Measurements from ENCODE around the gene UROS. TPM values are rescaled to one million over a fixed set of nuclear protein-coding genes. Genes with fewer than 3 reads are reported as not detected.

Gene UROS
- total RNA-seq, 4 donors from 2014 or later: 30.6 to 39.8 (median 39.3) TPM

DNA sequence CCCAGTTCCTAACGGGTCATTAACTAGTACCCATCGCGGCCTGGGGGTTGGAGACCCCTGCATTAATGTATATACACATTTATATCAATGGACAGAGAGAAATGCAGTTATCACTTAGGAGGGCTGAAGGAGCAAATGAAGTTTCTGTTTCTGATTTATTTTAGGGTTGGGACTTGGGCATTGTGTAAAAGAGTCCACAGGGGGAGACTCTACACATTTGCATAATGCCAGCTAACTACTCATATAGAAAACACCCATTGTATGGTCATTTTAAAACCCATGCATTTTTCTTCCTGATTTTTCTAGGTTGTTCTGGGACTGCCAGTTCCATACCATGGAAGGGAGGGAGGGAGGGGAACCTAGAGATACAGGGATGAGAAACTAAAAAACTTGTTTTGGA, 23.8 kb upstream of the UROS start:
- DNase-seq (ENCODE audit: low spot score) (no peak), ATAC-seq (ENCODE audit: low FRiP score) (no peak)
- TF ChIP-seq, protein P1, sequence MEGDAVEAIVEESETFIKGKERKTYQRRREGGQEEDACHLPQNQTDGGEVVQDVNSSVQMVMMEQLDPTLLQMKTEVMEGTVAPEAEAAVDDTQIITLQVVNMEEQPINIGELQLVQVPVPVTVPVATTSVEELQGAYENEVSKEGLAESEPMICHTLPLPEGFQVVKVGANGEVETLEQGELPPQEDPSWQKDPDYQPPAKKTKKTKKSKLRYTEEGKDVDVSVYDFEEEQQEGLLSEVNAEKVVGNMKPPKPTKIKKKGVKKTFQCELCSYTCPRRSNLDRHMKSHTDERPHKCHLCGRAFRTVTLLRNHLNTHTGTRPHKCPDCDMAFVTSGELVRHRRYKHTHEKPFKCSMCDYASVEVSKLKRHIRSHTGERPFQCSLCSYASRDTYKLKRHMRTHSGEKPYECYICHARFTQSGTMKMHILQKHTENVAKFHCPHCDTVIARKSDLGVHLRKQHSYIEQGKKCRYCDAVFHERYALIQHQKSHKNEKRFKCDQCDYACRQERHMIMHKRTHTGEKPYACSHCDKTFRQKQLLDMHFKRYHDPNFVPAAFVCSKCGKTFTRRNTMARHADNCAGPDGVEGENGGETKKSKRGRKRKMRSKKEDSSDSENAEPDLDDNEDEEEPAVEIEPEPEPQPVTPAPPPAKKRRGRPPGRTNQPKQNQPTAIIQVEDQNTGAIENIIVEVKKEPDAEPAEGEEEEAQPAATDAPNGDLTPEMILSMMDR (IDR thresholded peaks at IDR 0.05): no peak

DNA sequence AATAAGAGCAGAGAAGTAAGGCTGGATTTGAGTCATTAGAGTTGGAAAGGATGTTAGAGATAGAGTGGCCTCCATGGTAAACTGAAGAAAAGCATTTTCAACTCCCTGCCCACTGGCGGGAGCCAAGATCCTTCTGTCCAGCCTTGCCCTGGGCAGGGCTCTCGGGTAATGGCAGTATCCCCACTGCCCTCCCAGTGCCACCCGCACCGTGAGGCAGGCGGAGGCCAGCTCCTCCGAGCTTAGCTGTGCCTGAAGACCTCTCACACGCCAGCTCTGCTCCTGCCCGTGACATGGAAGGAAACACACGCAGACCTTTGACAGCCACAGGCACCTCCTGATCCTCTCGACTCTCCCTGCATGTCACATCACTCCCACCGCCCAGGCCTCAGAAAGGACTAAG, 22.6 kb upstream of the UROS start:
- DNase-seq (ENCODE audit: low spot score) (no peak), ATAC-seq (ENCODE audit: low FRiP score) (no peak)
- TF ChIP-seq, protein P1 (IDR thresholded peaks at IDR 0.05): no peak

DNA sequence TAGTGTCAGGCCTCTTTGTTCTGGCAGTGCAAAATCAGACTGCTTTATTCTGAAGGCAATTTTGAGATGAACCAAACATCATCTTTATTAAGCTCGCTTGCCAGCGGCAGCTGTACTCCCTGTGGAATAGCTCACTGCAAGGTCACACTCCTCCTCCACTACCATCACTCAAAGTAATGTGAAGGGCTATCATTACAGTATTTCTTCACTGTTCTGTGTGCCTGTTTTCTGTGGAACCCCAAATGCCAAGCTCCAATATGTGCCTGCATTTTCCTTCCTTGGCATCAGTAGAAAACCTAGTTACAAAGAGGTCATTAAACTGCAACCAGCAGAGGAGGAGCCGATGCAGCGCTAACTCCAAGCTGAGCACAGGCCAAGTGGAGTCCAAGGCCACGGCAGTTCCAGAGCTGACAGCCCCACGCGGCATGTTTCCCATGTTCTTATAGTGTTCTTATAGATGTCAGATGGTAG, 21.7 kb upstream of the UROS start:
- ATAC-seq (ENCODE audit: low FRiP score) (no peak), DNase-seq (ENCODE audit: low spot score) (no peak)
- TF ChIP-seq, protein P1 (IDR thresholded peaks at IDR 0.05): no peak

DNA sequence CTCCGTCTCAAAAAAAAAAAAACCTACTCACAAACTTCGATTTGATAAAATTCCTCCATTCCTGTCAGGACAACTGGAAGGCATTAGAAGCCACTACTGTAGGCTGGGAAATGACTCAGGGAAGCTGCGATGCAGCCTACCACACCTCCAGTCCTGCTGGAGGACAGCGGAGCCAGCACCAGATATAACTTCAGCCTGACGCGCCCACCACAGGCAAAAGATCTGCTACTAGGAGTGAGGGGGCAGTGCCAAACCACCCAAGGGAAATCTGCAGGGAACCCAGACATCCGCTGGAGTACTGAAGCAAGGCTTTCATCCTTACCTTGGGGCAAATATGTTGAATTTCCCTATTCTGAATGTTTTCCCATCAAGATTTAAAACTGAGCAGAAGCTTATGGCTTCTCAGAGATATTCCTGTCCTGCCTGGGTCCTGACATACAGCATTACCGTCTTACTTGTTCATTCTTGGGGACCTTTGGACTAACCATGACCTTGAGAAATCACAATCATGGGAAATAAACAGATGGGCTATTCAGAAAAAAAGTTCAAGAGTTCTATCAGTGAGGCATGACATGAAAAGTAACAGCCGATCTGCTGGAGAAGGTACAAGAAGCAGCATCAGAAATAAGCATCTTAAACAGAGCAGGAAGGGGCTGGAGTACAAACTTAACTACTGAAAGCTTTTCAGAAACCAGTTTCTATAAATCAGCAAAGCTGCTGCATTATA, 20.7 kb upstream of the UROS start:
- ATAC-seq (ENCODE audit: low FRiP score) (no peak), DNase-seq (ENCODE audit: low spot score) (no peak)
- TF ChIP-seq, protein P1 (IDR thresholded peaks at IDR 0.05): no peak

GRCh38 chr10:125840955-125841354, 17.9 kb upstream of the UROS start:
- DNase-seq (ENCODE audit: low spot score) (no peak), ATAC-seq (ENCODE audit: low FRiP score) (no peak)
- TF ChIP-seq, protein P1 (IDR thresholded peaks at IDR 0.05): no peak

DNA sequence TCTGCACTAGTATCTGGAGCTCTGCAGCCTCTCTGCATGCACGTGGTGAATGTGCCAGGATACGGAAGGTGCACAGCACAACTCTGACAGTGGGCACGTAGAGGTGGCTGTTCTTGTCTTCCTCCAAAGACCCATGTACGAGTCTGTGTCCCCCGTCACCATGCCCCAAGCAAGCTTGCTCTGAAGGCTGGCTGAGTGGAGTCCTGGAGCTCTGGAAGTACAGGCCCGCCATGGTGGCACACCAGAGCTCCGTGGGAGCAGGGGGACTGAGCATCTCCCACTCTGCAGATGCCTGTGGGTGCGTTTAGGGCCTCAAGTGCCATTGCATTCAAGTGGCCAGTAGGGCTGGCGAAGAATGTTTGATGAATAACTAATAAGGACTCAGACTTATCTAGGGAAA, 17.3 kb upstream of the UROS start:
- TF ChIP-seq, protein P1 (IDR thresholded peaks at IDR 0.05): no peak
- DNase-seq (ENCODE audit: low spot score): no peak
- no peak for ATAC-seq (ENCODE audit: low FRiP score)
